ENCODE data around the gene HEXD.
"Not testable (repeated sequence)": the region's sequence is repeated elsewhere in the genome, so short reads cannot be mapped to it uniquely, and the experiment has no call there.

Gene HEXD

DNA sequence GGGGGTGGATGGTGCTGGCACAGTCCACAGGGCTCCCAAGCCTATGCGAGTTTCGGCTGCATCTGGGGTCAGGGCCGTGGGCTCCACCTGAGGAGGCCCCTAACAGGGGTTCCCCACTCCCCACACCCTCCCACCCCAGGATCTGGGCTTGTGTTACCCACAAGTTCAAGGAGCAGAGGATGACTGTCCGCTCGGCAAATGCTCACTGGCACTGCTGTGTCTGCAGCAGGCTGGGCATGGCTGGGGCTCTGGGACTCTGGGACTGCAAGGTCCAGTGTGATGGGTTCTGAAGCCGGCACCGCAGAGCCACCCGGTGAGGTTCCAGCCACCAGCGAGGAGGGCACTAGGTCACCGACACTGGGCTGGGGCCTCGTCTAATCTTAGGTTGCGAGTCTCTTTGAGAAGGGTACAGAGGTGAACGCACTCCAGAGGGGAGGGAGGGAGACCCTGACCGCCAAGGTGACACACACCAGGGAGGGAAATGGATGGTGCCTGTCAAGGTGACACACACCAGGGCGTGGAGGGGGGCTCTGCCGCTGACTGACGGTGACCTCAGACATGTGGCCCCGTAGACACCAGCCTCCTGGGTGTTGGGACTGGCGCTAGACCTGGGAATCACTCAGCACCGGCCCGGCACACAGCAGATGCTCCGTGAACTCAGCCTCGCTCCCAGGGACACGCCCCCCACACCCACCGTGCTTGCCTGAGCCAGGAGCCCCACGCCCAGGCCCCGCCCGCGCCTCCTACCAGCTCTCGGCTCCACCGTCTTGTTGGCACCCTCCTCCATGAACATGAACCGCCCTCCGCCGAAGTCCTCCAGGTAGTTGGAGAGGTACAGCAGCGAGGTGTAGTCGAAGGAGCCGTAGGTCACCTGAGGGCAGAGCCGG is 20.5 kb upstream of the HEXD start:
- DNase-seq = no peak

- DNase-seq = no peak
Measured at GRCh38 chr17:82399041-82399441, 19.1 kb upstream of the HEXD start.

DNA sequence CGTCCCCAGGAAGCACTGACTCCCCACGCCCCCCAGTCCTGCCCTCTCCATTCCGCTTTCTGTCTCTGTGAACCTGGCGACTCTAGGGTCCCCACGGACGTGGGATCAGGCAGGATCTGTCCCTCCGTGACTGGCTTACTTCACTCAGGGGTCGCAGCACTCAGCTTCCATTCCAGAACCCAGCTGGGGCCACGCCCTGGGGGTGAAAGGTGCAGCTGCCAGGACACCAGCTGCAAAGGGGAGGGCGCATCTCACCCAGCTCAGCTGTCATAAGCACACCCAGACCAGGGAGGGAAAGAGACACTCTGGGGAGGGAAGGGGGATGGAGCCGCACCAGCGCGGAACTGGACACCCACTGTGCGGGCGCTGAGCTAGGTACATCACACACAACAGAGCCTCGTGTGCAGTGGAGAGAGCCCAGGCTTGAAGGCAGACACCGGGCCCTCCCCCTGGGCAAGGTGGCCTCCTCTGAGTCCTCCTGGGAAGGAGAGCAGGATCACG is 18.5 kb upstream of the HEXD start:
- DNase-seq = no peak

DNA sequence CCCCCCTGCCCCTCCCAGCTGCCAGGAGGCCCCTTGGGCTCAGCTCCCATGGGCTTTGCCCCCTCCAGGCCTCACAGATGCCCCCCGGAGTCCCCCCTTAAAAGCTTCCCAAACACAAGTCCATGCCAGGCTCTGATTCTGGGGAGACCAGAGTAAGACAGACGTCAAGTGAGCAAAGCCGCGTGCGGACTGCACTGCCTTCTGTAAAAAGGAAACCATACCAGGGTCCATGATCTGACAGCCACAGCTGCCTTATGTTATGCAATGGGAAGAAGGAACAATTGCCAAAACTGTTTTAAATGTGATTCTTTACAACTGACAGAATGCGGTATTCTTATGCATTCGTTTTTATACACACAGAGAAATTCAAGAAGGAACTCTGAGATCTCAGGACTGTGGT is 17.9 kb upstream of the HEXD start:
- DNase-seq = no peak

GRCh38 chr17:82400830-82401229 is 17.3 kb upstream of the HEXD start:
- peak; percentile 57 for DNase-seq

DNA sequence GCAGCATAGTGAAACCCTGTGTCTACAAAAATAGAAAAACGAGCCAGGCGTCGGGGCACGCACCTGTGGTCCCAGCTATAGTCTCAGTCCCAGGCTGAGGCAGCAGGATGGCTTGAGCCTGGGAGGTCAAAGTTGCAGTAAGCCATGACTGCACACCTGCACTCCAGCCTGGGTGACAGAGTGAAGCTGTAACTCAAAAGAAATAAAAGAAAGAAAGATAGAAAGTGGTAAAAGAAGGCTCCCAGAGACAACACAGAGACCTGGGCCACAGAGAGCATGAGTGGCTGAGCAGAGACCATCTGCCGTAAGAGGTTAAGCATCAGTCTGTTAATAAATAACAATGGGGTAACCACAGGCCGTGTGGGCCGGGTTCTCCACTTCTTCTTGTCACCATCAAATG is 15.3 kb upstream of the HEXD start:
- DNase-seq = no peak

- DNase-seq = no peak
Measured at GRCh38 chr17:82403662-82404660, 14.2 kb upstream of the HEXD start.

DNA sequence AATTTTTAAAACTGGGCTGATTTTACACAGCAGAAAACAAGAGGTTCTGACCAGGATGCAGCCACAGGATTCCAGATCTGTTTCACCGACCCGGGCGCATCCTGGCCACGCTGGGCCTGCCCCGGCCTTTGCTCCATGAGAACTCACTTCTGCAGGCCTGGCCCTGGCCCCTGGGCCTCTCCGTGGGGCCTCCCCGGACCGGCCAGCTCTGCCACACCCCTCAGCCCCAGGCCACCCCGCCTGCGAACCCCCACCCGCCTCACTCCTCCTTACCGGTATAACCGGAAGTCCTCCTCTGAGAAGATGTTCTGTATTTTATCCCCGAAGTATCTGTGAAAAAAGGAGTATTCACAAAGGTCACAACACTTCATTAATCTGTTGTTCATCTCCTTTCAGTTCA is 13.1 kb upstream of the HEXD start:
- no peak for DNase-seq

GRCh38 chr17:82406131-82406671 is 11.9 kb upstream of the HEXD start:
- no peak for DNase-seq

DNA sequence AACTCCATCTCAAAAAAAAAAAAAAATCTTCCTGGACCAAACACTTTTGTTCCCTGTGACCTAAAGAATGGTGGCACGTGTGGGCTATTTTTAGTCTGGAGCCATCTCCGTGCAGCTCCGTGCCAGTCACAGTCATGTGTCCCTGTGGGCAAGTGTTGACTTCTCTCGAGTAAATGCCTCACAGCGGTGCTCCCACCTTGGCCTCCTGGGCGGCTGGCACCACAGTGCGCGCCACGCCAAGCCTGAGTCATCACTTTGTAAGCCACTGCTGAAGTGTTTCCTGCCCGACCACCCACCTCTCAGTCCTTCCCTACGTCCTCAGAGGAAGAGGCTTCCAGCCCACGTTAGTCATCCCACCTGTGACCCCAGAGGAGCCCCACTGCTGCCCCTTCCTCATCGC is 10.9 kb upstream of the HEXD start:
- no peak for DNase-seq

DNA sequence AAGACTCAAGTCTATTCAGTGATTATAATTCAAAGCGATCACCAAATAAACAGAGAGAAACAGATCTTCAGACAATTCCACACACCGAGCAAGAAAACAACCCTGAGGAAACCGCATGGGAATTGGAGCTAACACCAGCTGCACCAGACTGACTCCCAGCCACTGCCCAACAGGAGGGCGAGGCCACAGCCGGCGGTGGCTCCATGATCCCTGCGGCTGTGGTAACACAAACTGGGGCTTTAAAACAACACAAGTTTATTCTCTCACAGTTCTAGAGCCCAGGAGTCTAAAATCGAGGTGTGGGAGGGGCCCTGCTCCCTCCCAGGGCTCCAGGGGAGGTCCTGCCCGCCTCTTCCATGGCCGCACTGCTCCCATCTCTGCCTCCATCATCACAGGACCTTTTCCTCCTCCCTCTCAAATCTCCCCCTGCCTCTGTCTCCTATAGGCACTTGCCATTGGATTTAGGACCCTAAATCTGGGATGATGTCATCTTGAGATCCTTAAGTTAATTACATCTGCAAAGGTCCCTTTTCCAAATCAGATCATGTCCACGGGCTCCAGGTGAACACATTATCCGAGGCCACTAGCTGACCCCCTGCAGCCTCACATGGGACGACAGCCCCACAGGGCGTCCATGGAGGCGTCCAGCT is 9.7 kb upstream of the HEXD start:
- DNase-seq = no peak

DNA sequence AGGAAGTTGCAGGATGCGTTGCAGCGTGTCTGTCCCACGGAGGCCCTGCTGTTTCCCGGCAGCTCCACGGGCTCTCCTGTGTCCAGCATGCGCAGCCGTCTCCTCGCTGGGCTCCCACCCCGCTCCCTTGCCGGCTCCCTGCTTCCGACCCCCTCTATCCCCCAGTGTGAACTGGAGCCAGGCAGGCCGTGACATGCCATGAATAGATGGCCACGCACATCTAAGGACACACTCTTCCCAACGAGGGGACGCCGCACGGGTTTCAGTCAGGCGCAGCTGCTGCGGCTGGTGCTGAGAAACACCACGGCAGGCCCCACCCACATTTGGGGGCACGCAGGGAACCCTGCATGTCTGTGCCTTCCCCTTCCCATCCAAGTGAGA is 9.2 kb upstream of the HEXD start:
- DNase-seq = no peak

DNA sequence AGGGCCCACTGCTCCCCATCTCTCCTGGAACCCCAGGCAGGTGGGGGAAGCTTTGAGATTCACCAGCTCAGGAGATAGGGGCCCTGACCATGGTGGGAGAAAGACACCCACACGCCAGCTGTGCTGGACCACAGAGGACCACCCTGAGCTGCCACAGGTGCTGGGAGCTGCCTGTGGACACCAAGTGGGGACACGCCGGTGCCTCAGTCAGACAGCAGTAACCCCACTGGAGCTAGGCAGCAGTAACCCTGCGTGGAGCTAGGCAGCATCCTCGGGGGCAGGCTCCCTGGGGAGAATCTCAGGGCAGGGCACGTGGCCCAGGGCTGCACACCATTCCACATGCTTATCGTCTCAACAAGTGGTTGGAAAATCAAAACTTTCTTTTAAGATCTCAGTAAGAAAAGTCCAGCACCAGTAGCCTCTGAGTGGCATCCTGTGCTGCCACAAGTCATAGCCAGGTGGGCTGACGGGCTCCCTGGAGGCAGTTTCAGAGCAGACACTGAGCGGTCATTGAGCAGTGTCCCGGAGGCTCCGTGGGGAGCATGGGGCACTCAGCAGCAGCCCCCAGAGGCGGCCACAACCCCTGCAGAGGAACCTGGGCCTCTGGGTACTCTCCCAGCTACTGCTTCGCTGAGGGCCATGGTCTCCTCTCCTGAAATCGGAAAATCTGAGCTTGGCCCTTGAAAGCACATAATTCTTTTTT is 8.0 kb upstream of the HEXD start:
- no peak for DNase-seq

GRCh38 chr17:82411396-82412053 is 6.6 kb upstream of the HEXD start:
- DNase-seq = no peak

DNA sequence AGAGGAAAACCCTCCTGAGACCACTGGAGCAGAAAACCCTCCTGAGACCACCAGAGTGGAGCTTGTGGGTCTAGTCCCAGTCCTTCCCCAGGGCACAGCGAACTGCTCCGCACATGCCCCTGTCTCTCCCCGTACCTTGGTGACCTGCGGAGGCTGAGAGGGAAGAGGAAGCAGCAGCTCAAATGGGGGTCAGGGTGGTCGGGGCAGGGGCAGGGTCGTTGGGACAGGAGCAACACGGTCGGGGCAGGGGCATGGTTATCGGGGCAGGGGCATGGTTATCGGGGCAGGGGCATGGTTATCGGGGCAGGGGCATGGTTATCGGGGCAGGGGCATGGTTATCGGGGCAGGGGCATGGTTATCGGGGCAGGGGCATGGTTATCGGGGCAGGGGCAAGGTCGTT is 6.1 kb upstream of the HEXD start:
- DNase-seq = not testable (repeated sequence)

DNA sequence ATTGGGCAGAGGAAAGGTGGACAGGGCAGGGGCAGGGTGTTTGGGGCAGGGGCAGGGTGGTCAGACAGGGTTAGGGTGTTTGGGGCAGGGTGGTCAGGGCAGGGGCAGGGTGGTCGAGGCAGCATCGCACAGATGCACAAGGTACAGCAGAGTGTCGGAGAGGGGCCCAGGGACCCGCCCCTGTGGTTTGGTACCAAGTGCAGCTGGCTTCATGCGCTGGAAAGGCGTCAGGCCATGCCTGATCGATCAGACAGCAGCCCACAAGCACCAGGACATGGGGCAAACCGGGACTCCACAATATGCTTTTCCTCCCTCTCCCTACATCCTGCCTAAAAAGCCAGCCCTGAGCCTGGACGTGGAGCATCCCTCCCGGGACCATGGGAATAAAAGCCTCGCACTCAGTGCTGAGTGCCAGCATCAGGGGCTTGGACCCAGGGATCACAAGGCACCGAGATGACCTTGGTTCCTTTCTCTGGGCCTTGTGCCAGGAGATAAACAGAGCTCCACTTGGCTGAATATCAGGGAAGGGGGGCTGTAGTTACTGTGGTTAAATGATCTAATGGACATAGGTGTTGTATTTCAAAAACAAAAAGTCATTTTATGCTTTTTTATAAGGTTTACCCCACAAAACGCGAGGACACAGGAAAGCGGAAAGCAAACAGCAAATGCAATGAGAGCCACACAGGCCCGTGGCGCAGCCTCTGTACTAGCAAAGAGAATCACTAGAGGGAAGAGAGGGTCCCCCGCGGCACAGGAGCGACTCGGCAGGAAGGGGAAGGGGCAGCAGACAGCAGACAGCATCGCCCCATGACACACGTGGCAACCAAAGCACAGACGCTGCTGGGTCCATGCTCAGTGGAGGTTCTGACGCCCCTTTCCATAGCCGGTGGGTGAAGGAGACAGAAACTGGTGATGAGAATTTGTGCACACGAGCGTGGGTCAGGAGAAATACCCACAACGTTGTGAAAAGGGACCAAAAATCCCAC is 5.3 kb upstream of the HEXD start:
- DNase-seq = no peak

DNA sequence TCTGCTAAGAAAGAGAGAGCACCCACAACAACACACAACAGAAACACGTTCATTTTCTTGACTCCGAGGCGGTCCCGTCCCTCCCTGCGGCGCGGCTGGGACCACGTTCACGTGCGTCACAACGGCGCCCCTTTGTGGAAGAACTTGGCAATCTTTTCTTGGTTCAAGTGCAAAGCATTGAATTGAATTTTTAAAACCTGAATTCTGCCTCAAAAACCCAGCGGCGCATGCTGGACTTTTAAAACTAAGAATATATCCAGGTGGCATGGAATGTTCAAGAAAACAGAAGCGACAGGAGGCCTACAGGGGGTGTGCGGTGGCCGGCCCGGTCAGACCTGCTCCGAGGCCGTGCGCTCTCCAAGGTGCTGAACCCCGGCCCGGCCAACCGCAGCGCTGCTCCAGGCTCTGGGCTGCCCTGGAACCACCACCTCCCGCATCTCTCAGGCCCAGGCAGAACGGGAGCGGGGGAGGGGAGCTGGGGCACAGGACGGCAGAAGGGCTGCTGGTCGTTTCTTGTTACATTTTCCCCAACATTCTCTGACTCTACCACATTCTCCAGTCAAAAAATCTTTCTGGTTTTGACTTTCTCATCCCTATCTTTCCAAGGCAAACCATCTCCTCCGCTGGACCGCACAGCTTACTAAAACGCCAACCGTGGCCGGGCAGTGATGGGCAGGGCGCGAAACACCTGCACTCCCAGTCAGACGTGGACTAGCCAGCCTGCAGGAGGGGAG is 3.4 kb upstream of the HEXD start:
- peak; percentile 78 for DNase-seq

DNA sequence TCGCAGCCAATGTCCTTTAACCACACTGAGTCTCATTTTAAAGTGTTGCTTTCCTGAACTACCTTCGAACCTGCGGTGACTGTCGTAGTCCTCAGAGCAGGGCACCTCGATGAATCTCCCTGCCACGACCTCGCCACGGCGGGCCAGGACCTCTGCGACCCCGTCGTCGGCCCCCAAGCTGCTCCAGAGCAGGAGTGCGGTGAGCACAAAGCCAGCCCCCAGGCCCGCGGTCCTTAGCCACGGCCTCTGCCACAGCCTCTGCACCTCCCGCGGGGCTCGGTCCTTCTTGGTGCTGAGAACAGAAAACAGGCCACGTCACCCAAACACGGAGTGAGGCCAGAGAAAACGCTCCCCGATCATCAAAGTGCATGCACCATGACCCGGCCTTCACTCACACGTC is 2.8 kb upstream of the HEXD start:
- DNase-seq = no peak

DNA sequence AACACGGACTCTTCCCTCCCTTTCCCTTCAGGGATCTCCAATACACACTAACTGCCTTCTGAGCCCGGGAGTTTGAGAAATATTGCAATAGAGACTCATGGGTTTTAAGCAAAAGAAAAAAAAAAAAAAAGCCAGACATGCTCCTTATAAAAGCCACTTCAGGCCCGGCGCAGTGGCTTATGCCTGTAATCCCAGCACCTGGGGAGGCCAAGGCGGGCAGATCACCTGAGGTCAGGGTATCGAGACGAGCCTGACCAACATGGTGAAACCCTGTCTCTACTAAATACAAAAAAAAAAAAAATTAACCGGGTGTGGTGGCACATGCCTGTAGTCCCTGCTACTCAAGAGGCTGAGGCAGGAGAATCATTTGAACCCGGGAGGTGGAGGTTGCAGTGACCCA is 2.4 kb upstream of the HEXD start:
- DNase-seq = no peak

DNA sequence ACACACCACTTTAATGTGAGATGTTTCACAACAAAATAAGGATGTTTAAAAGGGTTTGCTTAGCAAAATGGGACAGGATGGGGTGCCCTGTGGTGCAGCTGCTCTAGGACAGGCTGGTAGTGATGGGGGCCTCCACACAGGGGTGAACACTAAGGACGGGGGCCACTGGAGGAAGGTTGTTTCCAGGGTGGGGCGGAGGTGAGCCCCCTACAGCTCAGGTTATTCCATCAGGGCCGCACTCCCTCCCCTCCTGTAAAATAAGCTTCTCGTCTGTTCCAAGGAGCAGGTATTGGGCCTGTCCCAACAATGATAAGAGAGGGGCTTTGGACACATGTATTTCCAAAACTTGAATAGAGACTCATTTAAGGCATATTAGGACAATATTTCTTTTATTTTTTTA is 1.9 kb upstream of the HEXD start:
- DNase-seq = no peak

Data from CD4-positive, alpha-beta T cell treated with Interleukin-10 for 1 hour (primary cell).